Measurements from ENCODE around the gene DNAJB11.

GRCh38 chr3:186540221-186540834 is 30.2 kb upstream of the DNAJB11 start:
- TF ChIP-seq CTCF (IDR thresholded peaks at IDR 0.05) (peak; percentile 82), EZH2 (IDR thresholded peaks at IDR 0.05; ENCODE audit: borderline replicate concordance, insufficient read depth, low read depth, low read length, poor library complexity, severe bottlenecking) (no peak)

All from B cell (primary cell).